Muscle of back (tissue), 13 donors: ENCODE measurements around the gene UCKL1. TPM values are rescaled to one million over a fixed set of nuclear protein-coding genes. Genes with fewer than 3 reads are reported as not detected.
A peak's percentile ranks its signal among the peaks of the same experiment; 100 is the strongest.
"Not testable (repeated sequence)": the region's sequence is repeated elsewhere in the genome, so short reads cannot be mapped to it uniquely, and the experiment has no call there.

Experiments used
- DNase-seq, 3 donors: peaks; one replicate each; pipeline versions ENCODE4 v3.0.0 to v3.0.0-alpha.2; 2013
- long read RNA-seq, 9 donors: transcript quantifications; one replicate each; lab custom pipeline, GENCODE V29; 2026
- polyA plus RNA-seq, 10 donors: library from polyadenylated mRNA; unstranded; fragments of 120-200 nt; gene quantifications; one replicate each; pipeline ENCODE4 v1.2.1, GENCODE V29; 2013; ENCODE audit not compliant: insufficient read length in 10 of 10

UCKL1 gene
- 10 to 100 TPM; 28.3 to 58.9 (median 41.3) TPM for polyA plus RNA-seq
- long read RNA-seq, donor 1 = 0 reads
- long read RNA-seq, donor 2 = 0 reads
- long read RNA-seq, donor 3 = 0 reads
- long read RNA-seq, donor 4 = 0 reads
- long read RNA-seq, donor 5 = 0 reads
- long read RNA-seq, donor 6 = 0 reads
- long read RNA-seq, donor 7, partial matches to known transcripts = 0 of 15 reads
- long read RNA-seq, donor 7, other reads (novel, unspliced or antisense) = 15 of 15 reads
- long read RNA-seq, donor 8 = 0 reads
- long read RNA-seq, donor 9 = 0 reads

DNA sequence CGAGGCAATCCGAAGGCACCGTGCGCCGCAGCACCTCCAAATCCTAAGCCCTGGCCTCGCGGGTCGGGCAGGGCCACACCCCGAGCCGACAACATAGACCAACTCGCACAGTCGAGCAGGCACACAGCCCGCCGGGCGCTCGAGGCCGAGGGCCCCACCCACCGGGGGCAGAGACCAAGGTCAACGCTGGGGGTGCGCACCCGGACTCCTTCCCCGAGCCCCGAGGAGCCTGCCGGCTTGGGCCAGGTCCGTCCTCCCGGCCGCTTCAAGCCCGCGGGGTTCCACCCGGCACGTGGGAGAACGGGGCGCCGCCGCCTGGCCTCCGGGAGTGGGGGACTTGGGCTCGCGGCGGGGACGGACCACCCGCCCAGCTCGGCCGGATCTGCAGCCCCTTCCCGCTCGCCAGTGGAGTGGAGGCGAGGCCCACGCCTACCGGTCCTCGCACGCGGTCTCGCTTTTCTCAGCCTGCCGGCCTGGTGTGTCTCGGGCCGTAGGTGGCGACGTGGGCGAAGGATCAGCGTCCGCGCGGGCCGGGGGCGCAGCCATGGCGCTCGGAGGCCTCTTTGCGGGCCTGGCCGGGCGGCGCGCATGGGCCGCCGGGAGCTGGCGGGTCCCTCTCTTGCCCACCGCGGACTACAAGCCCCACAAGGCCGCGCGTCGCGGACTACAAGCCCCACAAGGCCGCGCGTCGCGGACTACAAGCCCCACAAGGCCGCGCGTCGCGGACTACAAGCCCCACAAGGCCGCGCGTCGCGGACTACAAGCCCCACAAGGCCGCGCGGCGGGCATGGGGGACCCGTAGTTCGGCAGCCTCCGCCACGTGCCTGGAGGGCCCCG is at the start of gene UCKL1:
Gene UCKL1, minus strand, starts transcription at position 590 of the 837 bp plus-strand sequence. Its CDS starts 44 bp downstream, at position 546.
- DNase-seq = peak; percentile 89 to 98 (median 93)

DNA sequence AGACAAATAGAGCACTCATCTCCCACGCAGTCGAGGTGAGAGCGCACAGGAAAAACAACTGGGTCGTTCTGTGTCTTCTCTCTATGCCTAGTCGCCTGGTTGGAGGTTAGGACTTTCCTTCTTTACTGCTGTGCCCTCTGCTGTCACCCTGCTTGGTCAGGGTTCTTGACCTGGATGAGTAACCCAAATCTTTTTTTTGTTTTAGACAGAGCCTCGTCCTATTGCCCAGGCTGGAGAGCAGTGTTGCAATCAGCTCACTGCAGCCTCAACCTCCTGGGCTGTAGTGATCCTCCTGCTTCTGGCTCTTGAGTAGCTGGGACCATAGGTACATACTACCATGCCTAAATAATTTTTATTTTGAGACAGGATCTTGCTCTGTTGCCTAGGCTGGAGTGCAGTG is 49.2 kb upstream of the UCKL1 start:
- DNase-seq = no peak

DNA sequence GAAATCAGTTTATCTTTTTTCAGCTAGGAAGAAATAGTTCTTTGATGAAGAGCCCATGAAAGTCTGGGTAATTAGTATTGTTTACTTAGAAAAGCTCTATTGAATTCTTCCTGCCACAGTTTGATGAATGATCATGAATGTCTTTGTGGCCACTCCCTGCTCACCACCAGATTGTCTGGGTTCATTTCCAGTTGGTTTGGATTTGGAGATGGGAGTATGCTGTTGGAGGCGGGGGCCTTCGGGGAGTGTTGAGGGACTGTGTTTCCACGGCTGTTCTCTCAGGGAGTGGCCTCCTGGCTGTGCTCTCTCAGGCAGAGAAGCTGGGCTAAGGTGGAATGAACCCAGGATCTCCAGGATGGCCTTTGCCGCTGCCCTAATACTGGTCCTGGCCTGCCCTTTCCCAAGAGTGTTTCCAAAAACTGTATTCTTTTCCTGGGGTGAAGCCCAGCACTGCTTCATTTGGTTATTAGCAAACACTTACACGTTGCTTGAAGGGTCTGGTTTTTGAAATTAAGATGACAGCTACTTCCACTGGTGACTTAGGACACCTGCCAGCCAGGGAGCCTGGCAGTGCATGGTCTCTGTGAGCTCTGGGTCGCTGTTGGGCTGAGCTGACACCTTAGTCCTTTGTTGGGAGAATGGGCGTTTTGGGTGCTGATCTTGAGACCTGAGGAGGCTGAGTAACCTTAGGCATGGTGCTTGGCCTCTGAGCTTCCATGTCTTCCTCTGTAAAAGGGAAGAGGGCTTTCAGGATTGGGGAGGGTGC is 47.9 kb upstream of the UCKL1 start:
- no peak for DNase-seq

DNA sequence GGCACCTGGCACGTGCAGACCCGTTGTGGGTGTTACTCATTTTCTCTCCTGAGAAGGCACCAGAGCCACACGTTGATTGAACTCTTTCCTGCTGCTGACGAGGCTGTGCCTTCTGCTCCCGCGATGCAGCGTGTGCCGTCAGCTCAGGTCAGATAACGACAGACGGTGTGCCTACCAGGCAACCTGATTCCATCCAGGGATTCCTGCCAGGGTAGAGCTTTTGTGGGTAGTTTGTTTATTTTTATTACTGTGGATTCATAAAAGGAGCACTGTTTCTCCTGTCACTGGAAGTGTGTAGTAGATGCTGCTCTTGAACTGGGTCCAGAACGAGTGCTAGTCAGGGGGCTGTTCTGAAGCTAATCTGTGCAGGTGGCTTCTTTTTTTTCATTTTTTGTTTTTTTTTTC is 45.4 kb upstream of the UCKL1 start:
- no peak for DNase-seq

DNA sequence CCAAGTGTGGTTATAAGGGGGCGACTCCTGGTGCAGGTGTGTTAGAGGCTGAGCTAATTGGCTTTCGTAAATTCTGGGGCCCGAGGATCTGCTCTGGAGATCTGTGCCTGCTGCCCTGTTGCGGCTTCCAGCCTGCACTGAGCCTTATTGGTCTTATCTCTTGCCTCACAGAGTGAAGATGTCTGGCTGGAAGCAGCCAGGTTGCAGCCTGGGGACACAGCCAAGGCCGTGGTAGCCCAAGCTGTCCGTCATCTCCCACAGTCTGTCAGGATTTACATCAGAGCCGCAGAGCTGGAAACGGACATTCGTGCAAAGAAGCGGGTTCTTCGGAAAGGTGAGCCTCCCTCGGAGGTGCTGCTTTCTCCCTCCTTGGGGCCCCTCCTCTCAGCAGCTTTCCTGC is 44.7 kb upstream of the UCKL1 start:
- no peak for DNase-seq

DNA sequence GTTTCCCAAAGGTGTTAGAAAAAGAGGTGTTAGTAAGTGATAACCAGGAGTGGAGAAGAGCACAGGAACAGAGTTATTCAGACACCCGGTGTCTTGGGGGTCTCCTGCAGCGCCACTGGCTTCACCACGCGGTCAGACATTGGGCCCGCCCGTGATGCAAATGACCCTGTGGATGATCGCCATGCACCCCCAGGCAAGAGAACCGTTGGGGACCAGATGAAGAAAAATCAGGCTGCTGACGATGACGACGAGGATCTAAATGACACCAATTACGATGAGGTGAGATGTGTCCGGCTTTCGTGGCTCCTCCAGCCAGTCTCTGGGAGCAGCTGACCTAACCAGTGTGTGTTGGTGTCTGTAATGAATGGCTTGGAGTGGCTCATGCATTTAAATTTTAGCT is 26.7 kb upstream of the UCKL1 start:
- DNase-seq = no peak

DNA sequence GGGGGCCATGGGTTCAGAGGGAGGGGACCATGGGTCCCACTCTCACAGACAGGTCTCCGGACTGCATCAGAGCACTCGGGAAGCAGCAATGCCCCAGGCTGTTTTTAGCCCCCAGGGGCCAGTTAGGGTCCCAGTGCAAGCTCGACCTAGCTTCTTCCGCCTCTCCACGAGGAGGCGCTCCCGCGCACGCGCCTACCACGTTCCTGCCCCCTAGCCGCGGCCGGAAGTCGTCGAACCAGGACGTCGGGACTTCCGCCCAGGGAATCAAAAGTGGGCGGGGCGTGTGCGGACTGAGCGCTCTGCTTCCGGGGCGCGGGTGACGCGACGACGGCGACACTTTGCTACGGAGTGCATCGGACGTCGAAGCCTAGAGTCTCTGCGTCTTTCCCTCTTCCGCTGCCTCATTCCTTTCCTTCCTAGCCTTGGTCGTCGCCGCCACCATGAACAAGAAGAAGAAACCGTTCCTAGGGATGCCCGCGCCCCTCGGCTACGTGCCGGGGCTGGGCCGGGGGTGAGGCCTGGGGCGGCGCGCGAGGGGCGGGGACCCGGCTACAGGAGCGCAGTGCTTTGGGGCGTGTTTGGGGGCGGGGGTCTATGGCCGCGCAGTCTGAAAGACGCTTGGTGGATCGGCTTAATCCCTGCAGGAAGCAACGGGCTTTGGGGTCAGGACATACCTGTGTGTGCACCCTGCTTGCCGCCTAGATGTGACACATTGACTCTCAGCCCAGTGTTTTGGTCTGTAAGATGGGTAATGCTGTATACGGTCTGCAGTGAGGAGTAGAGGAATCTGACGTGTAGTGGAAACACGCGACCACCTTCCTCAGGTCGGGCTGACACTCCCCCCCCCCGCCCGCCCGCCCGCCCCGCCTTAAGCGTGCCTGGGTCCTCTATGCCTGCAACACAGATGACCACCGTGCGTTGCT is 24.9 kb upstream of the UCKL1 start, which contains the start of gene PRPF6:
Gene PRPF6, plus strand, starts transcription at position 327 of the 923 bp plus-strand sequence. Its CDS starts 114 bp downstream, at position 441.
- DNase-seq = peak; percentile 95 to 98 (median 96)

DNA sequence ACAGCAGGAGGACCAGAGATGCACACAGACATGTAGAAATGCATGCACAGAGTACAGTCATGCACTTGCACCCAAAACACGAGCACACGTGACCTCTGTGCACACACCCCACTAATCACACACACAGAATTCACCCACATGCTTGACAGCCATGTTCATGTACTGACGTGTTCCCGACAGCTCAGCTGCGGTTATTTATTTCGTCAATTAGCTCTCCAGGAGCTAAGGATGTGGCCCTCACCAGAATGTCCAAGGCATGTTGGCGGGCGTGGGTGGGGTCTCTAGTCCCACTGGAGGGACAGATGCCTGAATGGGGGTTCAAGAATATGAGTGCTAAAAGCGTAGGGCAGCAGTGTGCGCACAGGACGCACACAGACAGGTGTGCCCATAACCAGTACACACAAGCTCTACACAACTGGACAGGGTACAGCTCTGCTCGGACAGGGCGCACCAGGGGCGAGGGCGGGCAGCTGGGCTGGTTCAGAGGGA is 24.1 kb upstream of the UCKL1 start:
- no peak for DNase-seq

DNA sequence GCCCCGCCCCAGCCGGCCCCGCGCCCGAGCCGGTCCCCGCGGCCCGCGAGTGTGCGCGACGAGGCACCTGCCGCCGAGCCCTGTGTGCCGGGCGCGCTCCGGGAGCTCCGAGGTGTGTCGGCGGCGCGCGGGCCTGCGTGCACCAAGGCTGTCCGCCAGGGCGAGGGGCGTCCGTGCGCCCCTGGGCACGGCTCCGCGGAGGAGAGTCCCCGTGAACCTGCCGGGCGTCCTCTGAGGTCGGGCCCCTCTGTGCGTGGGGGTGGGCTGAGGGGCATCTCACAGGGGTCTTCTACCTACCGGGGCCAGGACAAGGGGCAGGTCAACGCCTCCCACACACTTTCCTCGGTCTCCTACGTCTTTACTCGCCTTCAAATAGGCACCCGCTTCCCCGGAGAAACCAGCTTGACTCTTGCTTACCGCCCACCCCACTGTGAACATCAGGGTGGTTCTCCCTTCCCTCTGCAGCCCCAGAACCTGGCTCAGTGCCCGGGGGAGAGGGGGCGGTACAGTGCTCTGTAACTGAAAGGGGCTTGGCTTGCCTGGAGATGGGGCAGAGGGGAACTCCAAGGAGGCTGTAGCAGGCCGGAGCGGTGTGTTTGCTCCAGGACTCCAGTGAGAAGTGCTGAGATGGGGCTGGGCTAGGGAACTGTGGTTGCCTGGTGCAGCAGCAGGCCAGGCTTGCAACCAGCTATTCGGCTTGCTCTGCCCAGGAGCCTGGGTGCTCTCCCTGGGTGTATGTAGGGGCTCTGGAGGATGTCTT is 23.5 kb upstream of the UCKL1 start, which contains the start of gene SAMD10:
Gene SAMD10, minus strand, starts transcription at position 86 of the 760 bp plus-strand sequence. CDS start 175 bp downstream, outside the sequence.
- DNase-seq = peak in 2 of 3 donors; percentile 76 to 85

DNA sequence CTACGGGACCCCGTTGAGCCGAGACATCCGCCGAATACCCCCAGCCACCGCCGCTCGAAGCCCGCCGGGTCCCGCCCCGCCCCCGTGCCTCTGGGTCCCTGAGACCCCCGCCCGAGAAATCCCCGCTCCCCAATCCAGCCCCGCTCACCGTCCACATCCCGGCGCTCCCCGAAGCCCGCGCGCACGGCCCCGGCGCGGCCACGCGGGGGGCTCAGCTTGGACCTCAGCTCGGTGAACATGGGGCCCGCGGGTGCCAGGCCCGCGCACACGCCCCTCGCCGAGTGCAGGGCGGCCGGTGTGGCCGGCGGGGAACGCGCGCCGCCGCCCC is 23.0 kb upstream of the UCKL1 start:
- DNase-seq = peak in 1 of 3 donors; percentile 29

DNA sequence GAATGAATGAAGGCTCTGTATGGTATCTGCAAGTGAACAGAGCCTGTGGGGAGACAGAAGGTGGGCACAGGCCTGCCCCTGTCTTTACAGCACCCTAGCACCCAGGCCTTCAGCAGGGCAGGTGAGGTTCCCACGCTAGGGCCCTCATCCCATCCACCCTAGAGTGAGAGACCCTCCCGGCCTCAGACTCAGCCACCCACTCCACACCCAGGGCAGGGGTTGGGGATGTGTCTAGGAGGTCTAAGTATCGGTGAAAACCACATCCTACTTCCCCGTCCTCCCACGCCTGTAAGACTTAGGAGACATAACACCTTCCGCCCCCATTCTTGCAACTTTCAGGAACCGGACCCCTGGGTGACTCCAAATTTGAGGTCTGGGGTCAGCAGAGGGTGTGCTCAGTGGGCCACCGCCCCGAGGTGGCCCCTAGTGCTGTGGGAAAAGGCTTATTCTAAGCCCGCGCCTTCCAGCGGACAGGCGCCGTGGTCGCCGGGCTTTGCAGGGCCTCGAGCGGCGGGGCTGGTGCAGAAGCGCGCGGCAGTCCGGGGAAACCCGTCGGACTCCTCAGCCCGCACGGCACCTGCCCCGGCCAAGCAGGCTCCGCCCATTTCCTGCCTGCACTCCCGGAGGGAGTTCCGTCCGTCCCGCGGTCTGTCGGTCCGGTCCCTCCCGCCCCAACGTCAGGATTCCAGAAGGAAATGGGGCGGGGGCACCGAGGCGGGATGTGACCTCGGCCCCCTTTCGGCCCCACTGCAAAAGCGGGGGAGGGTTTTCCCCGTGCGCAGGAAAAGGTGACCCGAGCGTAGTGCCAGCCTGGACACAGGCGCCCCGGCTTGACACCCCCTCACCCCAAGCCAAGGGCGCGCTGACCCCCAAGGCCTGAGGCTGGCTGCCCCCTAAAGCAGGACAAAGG is 22.4 kb upstream of the UCKL1 start:
- peak in 1 of 3 donors; percentile 67 for DNase-seq

DNA sequence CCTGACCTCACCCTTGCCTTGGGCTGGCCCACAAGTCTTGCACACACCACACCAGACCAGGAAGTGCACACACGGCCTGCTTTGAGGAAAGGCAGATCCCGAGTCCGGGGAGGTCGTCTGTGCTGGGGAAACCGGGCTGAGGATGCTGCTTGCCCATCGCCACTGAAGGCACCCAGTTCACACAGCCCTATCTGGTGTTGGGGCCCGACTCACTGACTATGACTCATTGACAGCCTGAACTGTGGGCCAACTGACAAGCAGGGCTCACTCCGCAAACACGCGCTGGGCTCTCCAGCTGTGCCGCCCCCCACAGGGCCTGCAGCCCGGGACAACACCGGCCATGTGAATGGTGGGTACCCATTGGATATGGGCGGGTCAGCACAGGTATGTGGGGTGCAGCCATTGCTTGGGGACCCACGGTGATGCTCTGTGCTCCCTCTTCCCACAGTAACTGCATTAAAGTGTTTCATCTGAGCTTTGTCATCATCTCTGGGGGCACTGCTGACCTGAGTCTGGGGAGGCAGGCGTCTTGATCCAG is 21.6 kb upstream of the UCKL1 start:
- DNase-seq = no peak

DNA sequence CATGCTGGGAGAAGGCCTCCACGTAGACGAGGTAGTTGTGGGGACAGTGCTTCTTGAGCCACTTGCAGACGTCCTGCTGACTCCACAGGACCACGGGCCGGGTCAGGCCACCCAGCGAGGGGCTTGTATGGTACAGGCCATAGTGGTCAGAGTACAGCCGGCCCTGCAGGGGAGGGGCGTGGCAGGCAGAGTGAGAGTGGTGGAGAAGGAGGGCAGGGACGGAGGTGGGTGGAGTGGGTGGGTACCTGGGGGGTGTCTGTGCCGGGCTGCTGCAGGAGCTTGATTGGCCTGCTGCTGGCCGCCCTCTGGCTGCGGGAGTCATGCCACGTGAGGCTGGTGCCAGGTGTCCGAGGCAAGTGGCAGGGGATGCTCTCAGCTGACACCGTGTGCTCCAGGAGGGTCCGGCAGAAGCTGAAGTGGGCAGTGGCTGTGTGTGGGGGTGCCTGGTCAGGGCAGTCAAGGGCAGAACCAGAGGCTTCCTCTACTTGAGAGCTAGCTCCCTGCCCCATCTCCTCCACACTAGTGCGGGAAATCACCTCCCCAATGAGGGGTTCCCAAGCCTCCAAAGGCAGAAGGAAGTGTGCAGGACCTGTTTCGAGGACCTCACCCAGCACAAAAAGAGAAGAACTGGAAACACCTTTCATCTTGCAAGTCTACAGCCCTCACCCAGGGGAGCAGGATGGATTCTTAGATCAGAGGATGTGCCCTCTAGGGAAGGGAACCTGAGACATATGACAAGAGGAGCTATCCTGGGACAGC is 20.9 kb upstream of the UCKL1 start:
- DNase-seq = no peak

DNA sequence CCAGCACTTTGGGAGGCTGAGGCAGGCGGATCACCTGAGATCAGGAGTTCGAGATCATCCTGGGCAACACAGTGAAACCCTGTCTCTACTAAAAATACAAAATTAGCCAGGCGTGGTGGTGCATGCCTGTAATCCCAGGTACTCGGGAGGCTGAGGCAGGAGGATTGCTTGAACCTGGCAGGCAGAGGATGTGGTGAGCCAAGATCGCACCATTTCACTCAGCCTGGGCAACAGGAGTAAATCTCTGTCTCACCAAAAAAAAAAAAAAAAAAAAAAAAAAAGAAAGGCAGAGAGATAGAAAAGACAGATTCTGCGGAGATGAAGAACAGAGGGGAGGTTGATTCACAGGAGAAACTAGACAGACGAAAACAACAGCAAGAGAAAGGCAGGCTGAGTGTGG is 20.3 kb upstream of the UCKL1 start:
- DNase-seq = not testable (repeated sequence)

DNA sequence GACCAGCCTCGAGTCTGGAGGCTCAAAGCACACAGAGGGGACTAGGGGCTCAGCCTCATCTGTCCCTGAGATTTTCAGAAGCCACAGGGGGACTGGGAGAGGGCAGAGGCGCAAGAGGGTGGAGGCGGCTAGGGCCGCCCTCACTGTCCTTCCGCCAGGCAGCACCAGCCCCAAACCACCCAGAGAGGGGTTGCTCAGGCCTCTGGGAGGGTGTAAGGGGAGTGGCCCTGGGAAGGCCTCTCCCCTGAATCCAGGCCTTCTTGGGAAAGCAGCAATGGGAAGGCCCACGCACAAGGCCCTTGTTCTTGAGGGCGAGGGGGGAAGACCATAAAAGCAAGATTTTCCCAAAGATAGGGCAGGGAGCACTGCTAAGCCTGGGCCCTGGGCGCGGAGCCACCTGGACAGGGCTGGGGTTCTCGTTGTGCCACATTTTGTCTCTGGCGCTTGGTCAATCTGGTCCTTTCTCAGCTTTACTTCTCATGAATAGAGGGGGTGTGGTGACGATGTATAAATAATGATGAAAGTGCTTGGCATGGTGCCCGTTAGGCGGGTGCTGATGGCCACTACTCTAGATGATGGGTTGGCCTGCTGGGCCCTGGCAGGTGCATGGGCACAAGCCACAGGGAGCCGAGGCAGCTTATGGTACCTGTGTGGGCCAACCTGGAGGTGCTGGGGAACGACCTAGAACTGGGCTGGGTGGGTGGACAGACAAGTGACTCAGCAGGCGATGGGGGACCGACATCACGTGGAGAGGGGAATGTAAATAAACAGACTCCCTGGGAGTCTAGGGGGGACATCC is 18.4 kb upstream of the UCKL1 start:
- DNase-seq = no peak

DNA sequence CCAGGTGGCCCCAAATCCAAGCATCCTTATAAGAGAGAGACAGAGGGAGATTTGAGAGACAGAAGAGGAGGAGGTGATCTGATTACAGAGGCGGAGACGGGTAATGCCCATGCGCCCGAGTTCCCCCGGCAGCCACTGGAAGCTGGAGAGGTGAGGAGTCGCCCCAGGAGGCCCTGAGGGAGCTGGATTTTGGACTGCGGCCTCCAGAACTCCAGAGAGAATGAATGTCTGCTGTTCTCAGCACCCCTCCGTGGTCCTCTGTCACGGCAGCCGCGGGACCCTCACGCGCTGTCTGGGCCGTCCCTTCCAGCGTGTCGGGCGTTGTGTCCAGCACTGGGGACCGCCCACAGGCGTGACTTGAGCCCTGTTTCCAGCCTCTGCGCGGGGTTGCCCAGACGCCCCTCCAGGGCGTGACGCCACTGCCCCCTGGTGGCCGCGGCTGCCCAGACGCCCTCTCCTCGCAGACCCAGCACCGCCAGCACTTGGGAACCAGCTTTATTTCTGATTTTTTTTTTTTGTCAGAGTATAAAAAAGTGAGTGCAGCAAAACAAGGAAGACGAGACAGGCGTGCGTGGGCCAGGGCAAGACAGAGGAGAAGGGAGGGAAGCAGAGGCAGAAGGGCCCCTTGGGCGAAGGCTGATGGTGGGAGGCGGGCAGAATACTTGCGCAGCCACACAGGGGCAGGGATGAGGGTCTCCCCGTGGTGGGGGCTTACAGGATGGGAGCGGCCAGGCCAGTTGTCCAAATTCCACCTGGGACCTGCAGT is 17.6 kb upstream of the UCKL1 start:
- DNase-seq = peak; percentile 76 to 95 (median 93)
